ENCODE results near the gene CDH13. TPM values are rescaled to one million over a fixed set of nuclear protein-coding genes. Genes with fewer than 3 reads are reported as not detected.

The CDH13 gene
- total RNA-seq, 1 experiment from 2014 or later = 49.3 TPM

DNA sequence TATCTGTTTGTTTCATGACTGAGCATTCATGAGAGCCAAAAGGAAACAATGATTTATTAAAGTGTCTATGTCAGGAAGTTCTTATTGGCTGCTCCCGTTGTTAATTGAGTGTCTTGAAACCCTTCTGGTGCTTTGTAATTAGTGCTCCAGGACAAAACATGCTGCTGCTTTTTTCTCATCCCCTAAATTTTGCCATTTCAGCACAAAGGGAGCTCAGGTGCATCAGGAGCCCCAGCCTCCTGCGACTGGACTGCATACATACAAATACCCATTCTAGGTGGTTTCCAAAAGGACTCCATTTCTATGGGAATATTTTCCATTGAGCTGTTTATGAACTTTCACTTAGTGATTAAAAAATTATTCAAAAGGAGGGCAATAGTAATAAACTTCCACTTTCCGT lies 354.0 kb downstream of the CDH13 start:
- TF ChIP-seq, protein P1, sequence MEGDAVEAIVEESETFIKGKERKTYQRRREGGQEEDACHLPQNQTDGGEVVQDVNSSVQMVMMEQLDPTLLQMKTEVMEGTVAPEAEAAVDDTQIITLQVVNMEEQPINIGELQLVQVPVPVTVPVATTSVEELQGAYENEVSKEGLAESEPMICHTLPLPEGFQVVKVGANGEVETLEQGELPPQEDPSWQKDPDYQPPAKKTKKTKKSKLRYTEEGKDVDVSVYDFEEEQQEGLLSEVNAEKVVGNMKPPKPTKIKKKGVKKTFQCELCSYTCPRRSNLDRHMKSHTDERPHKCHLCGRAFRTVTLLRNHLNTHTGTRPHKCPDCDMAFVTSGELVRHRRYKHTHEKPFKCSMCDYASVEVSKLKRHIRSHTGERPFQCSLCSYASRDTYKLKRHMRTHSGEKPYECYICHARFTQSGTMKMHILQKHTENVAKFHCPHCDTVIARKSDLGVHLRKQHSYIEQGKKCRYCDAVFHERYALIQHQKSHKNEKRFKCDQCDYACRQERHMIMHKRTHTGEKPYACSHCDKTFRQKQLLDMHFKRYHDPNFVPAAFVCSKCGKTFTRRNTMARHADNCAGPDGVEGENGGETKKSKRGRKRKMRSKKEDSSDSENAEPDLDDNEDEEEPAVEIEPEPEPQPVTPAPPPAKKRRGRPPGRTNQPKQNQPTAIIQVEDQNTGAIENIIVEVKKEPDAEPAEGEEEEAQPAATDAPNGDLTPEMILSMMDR (IDR thresholded peaks at IDR 0.05; ENCODE audit: unreplicated experiment) = no peak
- Mint-ChIP-seq H3K4me3 (ENCODE audit: unreplicated experiment) (no peak overlapping the region), H3K36me3 (ENCODE audit: insufficient read depth, unreplicated experiment) (no peaks in the 10 kb centered on the region), H3K4me1 (ENCODE audit: insufficient read depth, unreplicated experiment) (no peaks in the 10 kb centered on the region), H3K27me3 (ENCODE audit: insufficient read depth, unreplicated experiment) (no peaks in the 10 kb centered on the region), H3K9me3 (ENCODE audit: unreplicated experiment) (no peaks in the 10 kb centered on the region), H3K27ac (ENCODE audit: low read depth, unreplicated experiment) (no peak overlapping the region)
- ChIA-PET CTCF (interaction anchor here (1.0 kb wide), 1 partner anchor 37 kb away, joined by 3 read pairs; no protein-coding TSS in a partner anchor), POLR2A (no interaction called here)
- BruUV-seq (replicated peaks) = no TSS peak
- no peak for DNase-seq (ENCODE audit: unreplicated experiment)
- intact Hi-C loops (cut with micrococcal nuclease) = no loop called here

DNA sequence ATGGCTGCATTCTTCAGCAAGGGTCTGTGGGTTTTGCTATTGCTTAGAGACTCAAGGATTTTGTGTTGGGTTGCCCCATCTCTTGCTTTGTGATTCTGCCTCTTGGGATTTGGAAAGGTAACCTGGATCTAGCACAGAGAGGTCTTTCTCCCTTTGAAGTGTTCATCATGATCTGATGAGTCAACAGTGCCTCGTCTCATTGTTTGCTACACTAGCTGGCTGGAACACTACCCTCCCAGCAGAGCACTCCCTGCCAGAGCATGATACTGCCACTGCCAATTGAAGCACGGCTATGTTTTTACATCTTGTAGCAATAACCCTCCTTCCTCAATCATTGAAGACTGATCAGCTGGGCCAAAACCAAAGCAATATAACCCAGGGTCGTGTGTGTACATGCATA lies 361.0 kb downstream of the CDH13 start:
- no peaks in the 10 kb centered on the region for H3K9me3 Mint-ChIP-seq (ENCODE audit: unreplicated experiment)
- H3K27ac Mint-ChIP-seq (ENCODE audit: low read depth, unreplicated experiment) = no peak overlapping the region
- no peaks in the 10 kb centered on the region for H3K36me3 Mint-ChIP-seq (ENCODE audit: insufficient read depth, unreplicated experiment)
- ChIA-PET POLR2A (no interaction called here), CTCF (interaction anchor here (0.5 kb wide), 1 partner anchor 773 kb away, joined by 3 read pairs; no protein-coding TSS in a partner anchor)
- peaks cover 7% of the 10 kb centered on the region for H3K4me1 Mint-ChIP-seq (ENCODE audit: insufficient read depth, unreplicated experiment)
- BruUV-seq (replicated peaks) = no TSS peak
- TF ChIP-seq, protein P1 (IDR thresholded peaks at IDR 0.05; ENCODE audit: unreplicated experiment) = no peak
- intact Hi-C loops (cut with micrococcal nuclease) = no loop called here
- no peaks in the 10 kb centered on the region for H3K27me3 Mint-ChIP-seq (ENCODE audit: insufficient read depth, unreplicated experiment)
- H3K4me3 Mint-ChIP-seq (ENCODE audit: unreplicated experiment) = no peak overlapping the region
- DNase-seq (ENCODE audit: unreplicated experiment) = peak; percentile 51

DNA sequence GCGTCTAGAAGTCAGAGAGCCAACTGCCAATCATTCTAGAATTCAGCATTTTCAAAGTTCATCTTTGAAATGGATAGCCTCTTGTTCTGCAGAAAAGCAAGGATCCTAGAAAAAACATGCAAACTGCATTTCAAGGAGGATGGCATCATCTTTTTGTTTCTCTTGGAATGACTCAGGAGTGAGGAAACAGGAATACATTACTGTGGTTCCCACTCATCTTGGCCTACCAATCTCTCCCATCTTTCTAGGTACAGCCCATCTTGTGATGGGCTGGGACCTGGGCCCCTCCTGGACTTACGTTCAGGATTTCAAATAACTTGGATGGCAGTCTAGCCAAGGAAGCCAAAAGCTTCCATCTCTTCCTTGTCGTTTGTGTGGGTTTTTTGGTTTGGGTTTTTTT lies 363.4 kb downstream of the CDH13 start:
- Mint-ChIP-seq H3K27me3 (ENCODE audit: insufficient read depth, unreplicated experiment) (no peaks in the 10 kb centered on the region), H3K27ac (ENCODE audit: low read depth, unreplicated experiment) (no peak overlapping the region), H3K4me3 (ENCODE audit: unreplicated experiment) (no peak overlapping the region), H3K4me1 (ENCODE audit: insufficient read depth, unreplicated experiment) (peaks cover 7% of the 10 kb centered on the region), H3K9me3 (ENCODE audit: unreplicated experiment) (no peaks in the 10 kb centered on the region), H3K36me3 (ENCODE audit: insufficient read depth, unreplicated experiment) (no peaks in the 10 kb centered on the region)
- POLR2A ChIA-PET = no interaction called here
- no TSS peak for BruUV-seq (replicated peaks)
- intact Hi-C loops (cut with micrococcal nuclease) = no loop called here
- CTCF ChIA-PET = no interaction called here
- DNase-seq (ENCODE audit: unreplicated experiment) = peak; percentile 35
- TF ChIP-seq, protein P1 (IDR thresholded peaks at IDR 0.05; ENCODE audit: unreplicated experiment) = no peak

DNA sequence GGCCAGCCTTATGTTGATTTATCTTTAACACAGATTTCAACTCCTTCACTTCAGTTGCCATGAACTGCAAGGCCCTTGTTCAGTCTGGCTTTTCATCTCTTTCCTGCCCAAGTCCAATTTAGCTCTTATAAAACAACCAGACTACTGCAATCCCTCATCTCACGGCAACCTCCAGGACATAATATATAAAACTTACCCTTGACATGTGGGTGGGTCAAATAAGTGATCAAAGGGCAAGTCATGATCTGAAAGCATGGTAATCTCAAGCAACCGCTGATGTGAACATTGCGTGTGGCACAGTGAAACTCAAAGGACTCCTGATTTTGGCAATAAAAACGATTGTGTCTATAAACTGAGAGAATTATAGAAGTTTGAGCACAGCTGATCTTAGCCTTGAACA lies 364.6 kb downstream of the CDH13 start:
- CTCF ChIA-PET = no interaction called here
- BruUV-seq (replicated peaks) = no TSS peak
- POLR2A ChIA-PET = no interaction called here
- Mint-ChIP-seq H3K4me3 (ENCODE audit: unreplicated experiment) (no peak overlapping the region), H3K27ac (ENCODE audit: low read depth, unreplicated experiment) (no peak overlapping the region), H3K9me3 (ENCODE audit: unreplicated experiment) (no peaks in the 10 kb centered on the region), H3K36me3 (ENCODE audit: insufficient read depth, unreplicated experiment) (no peaks in the 10 kb centered on the region), H3K4me1 (ENCODE audit: insufficient read depth, unreplicated experiment) (peaks cover 7% of the 10 kb centered on the region), H3K27me3 (ENCODE audit: insufficient read depth, unreplicated experiment) (no peaks in the 10 kb centered on the region)
- no peak for DNase-seq (ENCODE audit: unreplicated experiment)
- TF ChIP-seq, protein P1 (IDR thresholded peaks at IDR 0.05; ENCODE audit: unreplicated experiment) = no peak
- intact Hi-C loops (cut with micrococcal nuclease) = no loop called here

Data from MCF 10A (cell line).